ENCODE measurements around the gene SAP30BP. TPM values are rescaled to one million over a fixed set of nuclear protein-coding genes. Genes with fewer than 3 reads are reported as not detected.

Gene SAP30BP
- total and polyA plus RNA-seq, 2 of the 13 experiments (the other 11 are each of a cell fraction or from before 2014, with no cell fraction given) = 67.7 to 99.4 TPM

GRCh38 chr17:75754378-75755204, 87.5 kb downstream of the SAP30BP start (continued):
- no peak for TF ChIP-seq TAF15 (IDR thresholded peaks at IDR 0.05; ENCODE audit: low read depth, low read length, poor library complexity, severe bottlenecking)
- TF ChIP-seq THAP7 (CRISPR knock-in tag; IDR thresholded peaks at IDR 0.05) = peak; percentile 87; the same call in 1 of the 2 replicates
- peak; percentile 82 for TF ChIP-seq RXRA (CRISPR knock-in tag; IDR thresholded peaks at IDR 0.05)
- peak; percentile 11 for TF ChIP-seq HNRNPLL (IDR thresholded peaks at IDR 0.05; ENCODE audit: low read depth, low read length, poor library complexity, severe bottlenecking)
- no peak for TF ChIP-seq ZNF703 (CRISPR knock-in tag; IDR thresholded peaks at IDR 0.05; ENCODE audit: borderline replicate concordance)
- no peak for TF ChIP-seq JDP2 (CRISPR knock-in tag; IDR thresholded peaks at IDR 0.05; ENCODE audit: borderline replicate concordance)
- TF ChIP-seq CENPBD1 (CRISPR knock-in tag; IDR thresholded peaks at IDR 0.05; ENCODE audit: borderline replicate concordance, low read depth) = no peak
- no peak for TF ChIP-seq GFI1 (CRISPR knock-in tag; IDR thresholded peaks at IDR 0.05; ENCODE audit: borderline replicate concordance)
- TF ChIP-seq TOE1 (CRISPR knock-in tag; IDR thresholded peaks at IDR 0.05) = peak; percentile 42; the same call in 1 of the 2 replicates
- TF ChIP-seq MXD4 (CRISPR knock-in tag; IDR thresholded peaks at IDR 0.05) = 0 out of 2 replicates have a peak, but pooled peaks have one; percentile 29
- TF ChIP-seq ZNF557 (CRISPR knock-in tag; IDR thresholded peaks at IDR 0.05) = 0 out of 2 replicates have a peak, but pooled peaks have one; percentile 77
- TF ChIP-seq POGZ (CRISPR knock-in tag; IDR thresholded peaks at IDR 0.05) = no peak
- TF ChIP-seq ZNF276 (CRISPR knock-in tag; IDR thresholded peaks at IDR 0.05; ENCODE audit: low read depth) = peak; percentile 88
- peak; percentile 25; the same call in 1 of the 2 replicates for TF ChIP-seq ZNF891 (CRISPR knock-in tag; IDR thresholded peaks at IDR 0.05)
- no peak for TF ChIP-seq ZNF513 (CRISPR knock-in tag; conservative IDR thresholded peaks at IDR 0.05)
- no peak for TF ChIP-seq ATF3 (CRISPR knock-in tag; IDR thresholded peaks at IDR 0.05)
- TF ChIP-seq ZNF546 (CRISPR knock-in tag; conservative IDR thresholded peaks at IDR 0.05) = peak; percentile 50; the same call in 1 of the 2 replicates
- TF ChIP-seq RBM22 (optimal IDR thresholded peaks at IDR 0.05; ENCODE audit: low read length) = peak; percentile 26
- TF ChIP-seq NFIC (IDR thresholded peaks at IDR 0.05; ENCODE audit: low read length) = no peak
- peak; percentile 89 for TF ChIP-seq ZNF788 (CRISPR knock-in tag; IDR thresholded peaks at IDR 0.05; ENCODE audit: borderline replicate concordance)
- TF ChIP-seq ZNF530 (CRISPR knock-in tag; IDR thresholded peaks at IDR 0.05; ENCODE audit: low read depth) = no peak
- TF ChIP-seq CCDC6 (CRISPR knock-in tag; IDR thresholded peaks at IDR 0.05) = 0 out of 2 replicates have a peak, but pooled peaks have one; percentile 7
- peak; percentile 70 for TF ChIP-seq TEAD3 (CRISPR knock-in tag; optimal IDR thresholded peaks at IDR 0.05; ENCODE audit: borderline replicate concordance)
- no peak for TF ChIP-seq TEF (CRISPR knock-in tag; IDR thresholded peaks at IDR 0.05)
